H1 (cell line): ENCODE data around the gene PTTG1IP. TPM values are rescaled to one million over a fixed set of nuclear protein-coding genes. Genes with fewer than 3 reads are reported as not detected.

Source experiments
- SRF ChIP-seq: IDR thresholded peaks from 2 replicates; pipeline ENCODE4 v1.6.1; 2011; ENCODE audit warnings: mild to moderate bottlenecking, low read depth, low read length, moderate library complexity
- polyA plus RNA-seq, 7 experiments: library from polyadenylated mRNA; depleted of rRNA in 3 of 7; stranded (reverse) in 5 of 7; unstranded in 2 of 7; fragments of >200 nt in 5 of 7; fragments of 200-250 nt in 2 of 7; gene quantifications; 1 replicate in 5 of 7; 2 replicates in 1 of 7; 4 replicates in 1 of 7; pipeline versions ENCODE4 v1.2.1 to v1.2.3, GENCODE V29; 2011 to 2013; ENCODE audit warnings: missing spikeins in 2 of 7, mixed read lengths in 2 of 7
- total RNA-seq: library from RNA; stranded (reverse); fragmentation: NEBNext Ultra II Directional; extraction: Animal tissue kit (Norgen Biotek cat#: 25700); gene quantifications from 2 replicates; pipeline ENCODE4 v1.2.1, GENCODE V29; 2021
- TF ChIP-seq, protein P1 (sequence below): fragments of 300-600 bp; sonication (generic); IDR thresholded peaks from 2 replicates; pipeline ENCODE4 v1.7.1; 2012; ENCODE audit warnings: low read length, moderate library complexity, mild to moderate bottlenecking, inconsistent platforms; ENCODE audit not compliant: insufficient replicate concordance

The PTTG1IP gene
- total and polyA plus RNA-seq, 2 of the 8 experiments (the other 6 are each of a cell fraction or from before 2014, with no cell fraction given) = 90.8 to 130 TPM

DNA sequence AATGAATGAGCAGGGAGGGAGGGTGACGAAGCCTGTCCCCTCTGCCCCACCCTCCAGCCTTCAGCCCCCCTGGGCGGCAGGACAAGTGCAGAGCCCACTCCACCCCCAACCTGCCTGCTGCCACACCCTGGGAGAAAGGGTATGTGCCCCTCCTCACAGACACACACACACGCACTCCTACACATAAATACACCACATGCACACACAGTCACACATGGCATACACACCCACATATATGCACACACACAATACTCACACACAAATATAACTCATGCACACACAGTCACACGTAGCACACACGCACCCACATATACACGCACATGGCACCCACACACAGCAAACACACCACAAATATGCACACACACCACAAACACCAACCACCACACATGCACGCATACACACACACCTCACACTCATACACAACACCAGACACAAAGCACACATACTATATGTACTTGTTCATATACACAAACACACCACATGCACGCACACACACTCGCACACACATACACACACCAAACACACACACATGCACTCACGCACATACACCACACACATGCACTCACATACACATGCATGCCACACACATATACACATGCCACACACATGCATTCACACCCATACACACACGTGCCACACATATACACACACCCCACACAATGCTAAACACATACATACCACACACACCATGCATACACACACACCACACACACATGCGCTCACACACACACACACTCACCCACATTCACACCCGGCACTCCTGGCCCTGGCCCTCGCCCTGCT lies 30.8 kb upstream of the PTTG1IP start (continued):
- TF ChIP-seq, protein P1, sequence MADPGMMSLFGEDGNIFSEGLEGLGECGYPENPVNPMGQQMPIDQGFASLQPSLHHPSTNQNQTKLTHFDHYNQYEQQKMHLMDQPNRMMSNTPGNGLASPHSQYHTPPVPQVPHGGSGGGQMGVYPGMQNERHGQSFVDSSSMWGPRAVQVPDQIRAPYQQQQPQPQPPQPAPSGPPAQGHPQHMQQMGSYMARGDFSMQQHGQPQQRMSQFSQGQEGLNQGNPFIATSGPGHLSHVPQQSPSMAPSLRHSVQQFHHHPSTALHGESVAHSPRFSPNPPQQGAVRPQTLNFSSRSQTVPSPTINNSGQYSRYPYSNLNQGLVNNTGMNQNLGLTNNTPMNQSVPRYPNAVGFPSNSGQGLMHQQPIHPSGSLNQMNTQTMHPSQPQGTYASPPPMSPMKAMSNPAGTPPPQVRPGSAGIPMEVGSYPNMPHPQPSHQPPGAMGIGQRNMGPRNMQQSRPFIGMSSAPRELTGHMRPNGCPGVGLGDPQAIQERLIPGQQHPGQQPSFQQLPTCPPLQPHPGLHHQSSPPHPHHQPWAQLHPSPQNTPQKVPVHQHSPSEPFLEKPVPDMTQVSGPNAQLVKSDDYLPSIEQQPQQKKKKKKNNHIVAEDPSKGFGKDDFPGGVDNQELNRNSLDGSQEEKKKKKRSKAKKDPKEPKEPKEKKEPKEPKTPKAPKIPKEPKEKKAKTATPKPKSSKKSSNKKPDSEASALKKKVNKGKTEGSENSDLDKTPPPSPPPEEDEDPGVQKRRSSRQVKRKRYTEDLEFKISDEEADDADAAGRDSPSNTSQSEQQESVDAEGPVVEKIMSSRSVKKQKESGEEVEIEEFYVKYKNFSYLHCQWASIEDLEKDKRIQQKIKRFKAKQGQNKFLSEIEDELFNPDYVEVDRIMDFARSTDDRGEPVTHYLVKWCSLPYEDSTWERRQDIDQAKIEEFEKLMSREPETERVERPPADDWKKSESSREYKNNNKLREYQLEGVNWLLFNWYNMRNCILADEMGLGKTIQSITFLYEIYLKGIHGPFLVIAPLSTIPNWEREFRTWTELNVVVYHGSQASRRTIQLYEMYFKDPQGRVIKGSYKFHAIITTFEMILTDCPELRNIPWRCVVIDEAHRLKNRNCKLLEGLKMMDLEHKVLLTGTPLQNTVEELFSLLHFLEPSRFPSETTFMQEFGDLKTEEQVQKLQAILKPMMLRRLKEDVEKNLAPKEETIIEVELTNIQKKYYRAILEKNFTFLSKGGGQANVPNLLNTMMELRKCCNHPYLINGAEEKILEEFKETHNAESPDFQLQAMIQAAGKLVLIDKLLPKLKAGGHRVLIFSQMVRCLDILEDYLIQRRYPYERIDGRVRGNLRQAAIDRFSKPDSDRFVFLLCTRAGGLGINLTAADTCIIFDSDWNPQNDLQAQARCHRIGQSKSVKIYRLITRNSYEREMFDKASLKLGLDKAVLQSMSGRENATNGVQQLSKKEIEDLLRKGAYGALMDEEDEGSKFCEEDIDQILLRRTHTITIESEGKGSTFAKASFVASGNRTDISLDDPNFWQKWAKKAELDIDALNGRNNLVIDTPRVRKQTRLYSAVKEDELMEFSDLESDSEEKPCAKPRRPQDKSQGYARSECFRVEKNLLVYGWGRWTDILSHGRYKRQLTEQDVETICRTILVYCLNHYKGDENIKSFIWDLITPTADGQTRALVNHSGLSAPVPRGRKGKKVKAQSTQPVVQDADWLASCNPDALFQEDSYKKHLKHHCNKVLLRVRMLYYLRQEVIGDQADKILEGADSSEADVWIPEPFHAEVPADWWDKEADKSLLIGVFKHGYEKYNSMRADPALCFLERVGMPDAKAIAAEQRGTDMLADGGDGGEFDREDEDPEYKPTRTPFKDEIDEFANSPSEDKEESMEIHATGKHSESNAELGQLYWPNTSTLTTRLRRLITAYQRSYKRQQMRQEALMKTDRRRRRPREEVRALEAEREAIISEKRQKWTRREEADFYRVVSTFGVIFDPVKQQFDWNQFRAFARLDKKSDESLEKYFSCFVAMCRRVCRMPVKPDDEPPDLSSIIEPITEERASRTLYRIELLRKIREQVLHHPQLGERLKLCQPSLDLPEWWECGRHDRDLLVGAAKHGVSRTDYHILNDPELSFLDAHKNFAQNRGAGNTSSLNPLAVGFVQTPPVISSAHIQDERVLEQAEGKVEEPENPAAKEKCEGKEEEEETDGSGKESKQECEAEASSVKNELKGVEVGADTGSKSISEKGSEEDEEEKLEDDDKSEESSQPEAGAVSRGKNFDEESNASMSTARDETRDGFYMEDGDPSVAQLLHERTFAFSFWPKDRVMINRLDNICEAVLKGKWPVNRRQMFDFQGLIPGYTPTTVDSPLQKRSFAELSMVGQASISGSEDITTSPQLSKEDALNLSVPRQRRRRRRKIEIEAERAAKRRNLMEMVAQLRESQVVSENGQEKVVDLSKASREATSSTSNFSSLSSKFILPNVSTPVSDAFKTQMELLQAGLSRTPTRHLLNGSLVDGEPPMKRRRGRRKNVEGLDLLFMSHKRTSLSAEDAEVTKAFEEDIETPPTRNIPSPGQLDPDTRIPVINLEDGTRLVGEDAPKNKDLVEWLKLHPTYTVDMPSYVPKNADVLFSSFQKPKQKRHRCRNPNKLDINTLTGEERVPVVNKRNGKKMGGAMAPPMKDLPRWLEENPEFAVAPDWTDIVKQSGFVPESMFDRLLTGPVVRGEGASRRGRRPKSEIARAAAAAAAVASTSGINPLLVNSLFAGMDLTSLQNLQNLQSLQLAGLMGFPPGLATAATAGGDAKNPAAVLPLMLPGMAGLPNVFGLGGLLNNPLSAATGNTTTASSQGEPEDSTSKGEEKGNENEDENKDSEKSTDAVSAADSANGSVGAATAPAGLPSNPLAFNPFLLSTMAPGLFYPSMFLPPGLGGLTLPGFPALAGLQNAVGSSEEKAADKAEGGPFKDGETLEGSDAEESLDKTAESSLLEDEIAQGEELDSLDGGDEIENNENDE = no peak
- no peak for TF ChIP-seq SRF
